ENCODE measurements around the gene APIP.

DNA sequence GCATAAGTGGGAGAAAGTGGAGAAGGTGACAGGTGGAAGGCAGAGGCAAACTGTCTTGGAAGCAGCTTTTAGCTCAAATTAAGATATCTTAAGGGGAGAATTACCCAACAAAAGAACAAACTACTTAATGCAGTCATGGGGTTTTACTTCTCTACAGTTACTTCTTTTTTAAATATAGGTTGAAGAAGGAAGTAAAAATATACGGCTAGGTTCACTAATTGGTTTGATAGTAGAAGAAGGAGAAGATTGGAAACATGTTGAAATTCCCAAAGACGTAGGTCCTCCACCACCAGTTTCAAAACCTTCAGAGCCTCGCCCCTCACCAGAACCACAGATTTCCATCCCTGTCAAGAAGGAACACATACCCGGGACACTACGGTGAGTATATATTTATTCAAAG is 41.0 kb upstream of the APIP start:
- TF ChIP-seq, protein P1, sequence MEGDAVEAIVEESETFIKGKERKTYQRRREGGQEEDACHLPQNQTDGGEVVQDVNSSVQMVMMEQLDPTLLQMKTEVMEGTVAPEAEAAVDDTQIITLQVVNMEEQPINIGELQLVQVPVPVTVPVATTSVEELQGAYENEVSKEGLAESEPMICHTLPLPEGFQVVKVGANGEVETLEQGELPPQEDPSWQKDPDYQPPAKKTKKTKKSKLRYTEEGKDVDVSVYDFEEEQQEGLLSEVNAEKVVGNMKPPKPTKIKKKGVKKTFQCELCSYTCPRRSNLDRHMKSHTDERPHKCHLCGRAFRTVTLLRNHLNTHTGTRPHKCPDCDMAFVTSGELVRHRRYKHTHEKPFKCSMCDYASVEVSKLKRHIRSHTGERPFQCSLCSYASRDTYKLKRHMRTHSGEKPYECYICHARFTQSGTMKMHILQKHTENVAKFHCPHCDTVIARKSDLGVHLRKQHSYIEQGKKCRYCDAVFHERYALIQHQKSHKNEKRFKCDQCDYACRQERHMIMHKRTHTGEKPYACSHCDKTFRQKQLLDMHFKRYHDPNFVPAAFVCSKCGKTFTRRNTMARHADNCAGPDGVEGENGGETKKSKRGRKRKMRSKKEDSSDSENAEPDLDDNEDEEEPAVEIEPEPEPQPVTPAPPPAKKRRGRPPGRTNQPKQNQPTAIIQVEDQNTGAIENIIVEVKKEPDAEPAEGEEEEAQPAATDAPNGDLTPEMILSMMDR (IDR thresholded peaks at IDR 0.05), result no peak
- TF ChIP-seq POLR2AphosphoS5 (IDR thresholded peaks at IDR 0.05; ENCODE audit: low read depth, low read length) (no peak), USF2 (IDR thresholded peaks at IDR 0.05; ENCODE audit: borderline replicate concordance, low read depth, low read length) (no peak), EP300 (IDR thresholded peaks at IDR 0.05; ENCODE audit: borderline replicate concordance in 1 of 2, low read depth in 1 of 2, low read length in 1 of 2) (no peak)

Data from SK-N-SH (cell line).